ENCODE data around the gene HEYL. TPM values are rescaled to one million over a fixed set of nuclear protein-coding genes. Genes with fewer than 3 reads are reported as not detected.
"Not testable (repeated sequence)": the region's sequence is repeated elsewhere in the genome, so short reads cannot be mapped to it uniquely, and the experiment has no call there.

The HEYL gene
- total and polyA plus RNA-seq, 7 donors: 0.92 to 14.7 (median 2.5) TPM

DNA sequence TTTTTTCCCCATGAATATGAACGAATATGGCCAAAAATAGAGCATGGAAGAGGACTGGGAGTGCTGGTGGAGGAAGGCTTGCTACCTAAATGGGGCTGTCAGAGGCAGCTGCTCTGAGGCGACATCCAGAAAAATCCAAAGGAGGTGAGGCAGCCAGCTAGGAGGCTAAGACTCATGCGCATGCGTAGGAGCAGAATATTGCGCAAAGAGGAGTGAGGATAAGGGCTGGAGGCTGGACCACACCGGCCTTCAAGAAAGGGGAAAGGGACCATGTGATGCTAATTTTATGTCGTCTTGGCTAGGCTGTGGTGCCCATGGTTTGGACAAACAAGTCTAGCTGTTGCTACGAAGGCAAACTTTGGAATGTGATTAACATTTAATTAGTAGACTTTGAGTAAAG lies 30.5 kb downstream of the HEYL start:
- no peak overlapping the region for H3K4me3 ChIP-seq
- 84 to 87% methylated on average over 8 of the region's 8 CpGs for WGBS, 2 donors
- H3K36me3 ChIP-seq: no peaks in the 10 kb centered on the region
- TF ChIP-seq POLR2A (IDR thresholded peaks at IDR 0.05): no peak
- TF ChIP-seq, protein P1, sequence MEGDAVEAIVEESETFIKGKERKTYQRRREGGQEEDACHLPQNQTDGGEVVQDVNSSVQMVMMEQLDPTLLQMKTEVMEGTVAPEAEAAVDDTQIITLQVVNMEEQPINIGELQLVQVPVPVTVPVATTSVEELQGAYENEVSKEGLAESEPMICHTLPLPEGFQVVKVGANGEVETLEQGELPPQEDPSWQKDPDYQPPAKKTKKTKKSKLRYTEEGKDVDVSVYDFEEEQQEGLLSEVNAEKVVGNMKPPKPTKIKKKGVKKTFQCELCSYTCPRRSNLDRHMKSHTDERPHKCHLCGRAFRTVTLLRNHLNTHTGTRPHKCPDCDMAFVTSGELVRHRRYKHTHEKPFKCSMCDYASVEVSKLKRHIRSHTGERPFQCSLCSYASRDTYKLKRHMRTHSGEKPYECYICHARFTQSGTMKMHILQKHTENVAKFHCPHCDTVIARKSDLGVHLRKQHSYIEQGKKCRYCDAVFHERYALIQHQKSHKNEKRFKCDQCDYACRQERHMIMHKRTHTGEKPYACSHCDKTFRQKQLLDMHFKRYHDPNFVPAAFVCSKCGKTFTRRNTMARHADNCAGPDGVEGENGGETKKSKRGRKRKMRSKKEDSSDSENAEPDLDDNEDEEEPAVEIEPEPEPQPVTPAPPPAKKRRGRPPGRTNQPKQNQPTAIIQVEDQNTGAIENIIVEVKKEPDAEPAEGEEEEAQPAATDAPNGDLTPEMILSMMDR (IDR thresholded peaks at IDR 0.05): no peak
- TF ChIP-seq POLR2AphosphoS5 (IDR thresholded peaks at IDR 0.05): no peak
- no peak for TF ChIP-seq EP300 (IDR thresholded peaks at IDR 0.05)
- no peaks in the 10 kb centered on the region for H3K4me1 ChIP-seq
- intact Hi-C loops (cut with DNase I): no loop called here
- peaks cover 0 to 7% (median 0%) of the 10 kb centered on the region in 3 donors for H3K27me3 ChIP-seq
- DNase-seq: no peak
- H3K9me3 ChIP-seq: no peaks in the 10 kb centered on the region
- no peak overlapping the region for H3K27ac ChIP-seq

GRCh38 chr1:39603677-39604076 lies 35.8 kb downstream of the HEYL start:
- WGBS, 2 donors: 69 to 87% methylated on average over 3 of the region's 3 CpGs
- H3K36me3 ChIP-seq; H3K4me1 ChIP-seq; H3K27ac ChIP-seq; DNase-seq; H3K9me3 ChIP-seq; intact Hi-C loops (cut with DNase I); H3K4me3 ChIP-seq: not testable (repeated sequence)
- peaks cover 0 to 11% (median 0%) of the 10 kb centered on the region in 3 donors for H3K27me3 ChIP-seq

GRCh38 chr1:39601667-39602255 lies 37.7 kb downstream of the HEYL start:
- H3K27me3 ChIP-seq: peaks cover 0 to 11% (median 0%) of the 10 kb centered on the region in 3 donors
- H3K4me1 ChIP-seq; H3K9me3 ChIP-seq; H3K36me3 ChIP-seq; intact Hi-C loops (cut with DNase I); DNase-seq; H3K27ac ChIP-seq; H3K4me3 ChIP-seq: not testable (repeated sequence)
- WGBS, 2 donors: 89 to 94% methylated on average over 8 of the region's 8 CpGs

DNA sequence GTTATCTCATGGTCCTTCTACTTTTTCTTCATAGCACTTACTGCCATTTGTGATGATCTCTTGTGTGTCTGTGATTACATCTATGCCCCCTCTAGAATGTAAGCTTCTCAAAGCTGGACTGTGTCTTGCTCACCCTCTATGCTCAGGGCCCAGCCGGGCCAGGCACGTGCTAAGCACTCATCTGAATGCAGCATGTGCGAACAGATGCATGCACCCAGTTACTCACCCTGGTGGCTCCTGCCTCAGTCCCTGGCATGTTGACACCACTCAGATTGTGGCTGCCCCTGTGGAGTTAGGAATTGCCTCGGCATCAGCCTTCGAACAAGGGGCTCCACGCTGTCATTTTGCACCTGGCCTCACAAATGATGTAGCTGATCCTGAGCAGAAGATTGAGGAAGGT lies 43.3 kb downstream of the HEYL start:
- intact Hi-C loops (cut with DNase I): no loop called here
- TF ChIP-seq POLR2AphosphoS5 (IDR thresholded peaks at IDR 0.05): no peak
- TF ChIP-seq, protein P1 (IDR thresholded peaks at IDR 0.05): no peak
- TF ChIP-seq POLR2A (IDR thresholded peaks at IDR 0.05): no peak
- TF ChIP-seq EP300 (IDR thresholded peaks at IDR 0.05): no peak

GRCh38 chr1:39593386-39593785 lies 46.1 kb downstream of the HEYL start:
- Histone ChIP-seq H3K27me3 (no peaks in the 10 kb centered on the region), H3K4me3 (no peak overlapping the region), H3K9me3 (no peaks in the 10 kb centered on the region), H3K27ac (no peak overlapping the region), H3K4me1 (no peaks in the 10 kb centered on the region), H3K36me3 (no peaks in the 10 kb centered on the region)
- no peak for DNase-seq
- TF ChIP-seq, protein P1 (IDR thresholded peaks at IDR 0.05): no peak
- no peak for TF ChIP-seq EP300 (IDR thresholded peaks at IDR 0.05)
- no peak for TF ChIP-seq POLR2A (IDR thresholded peaks at IDR 0.05)
- TF ChIP-seq POLR2AphosphoS5 (IDR thresholded peaks at IDR 0.05): no peak
- intact Hi-C loops (cut with DNase I): no loop called here
- WGBS, 2 donors: 92 to 96% methylated on average over 4 of the region's 4 CpGs

More for the DNA sequence above, 43.3 kb downstream of the HEYL start:
- H3K27ac ChIP-seq: no peak overlapping the region
- H3K4me3 ChIP-seq: no peak overlapping the region
- no peaks in the 10 kb centered on the region for H3K36me3 ChIP-seq
- no peaks in the 10 kb centered on the region for H3K4me1 ChIP-seq
- no peak for DNase-seq
- H3K27me3 ChIP-seq: peaks cover 0 to 11% (median 0%) of the 10 kb centered on the region in 3 donors
- WGBS, 2 donors: 86 to 87% methylated on average over 6 of the region's 6 CpGs
- H3K9me3 ChIP-seq: no peaks in the 10 kb centered on the region

GRCh38 chr1:39592069-39592468 lies 47.4 kb downstream of the HEYL start:
- no peaks in the 10 kb centered on the region for H3K9me3 ChIP-seq
- no peaks in the 10 kb centered on the region for H3K27me3 ChIP-seq
- no peaks in the 10 kb centered on the region for H3K4me1 ChIP-seq
- no peaks in the 10 kb centered on the region for H3K36me3 ChIP-seq
- H3K27ac ChIP-seq: no peak overlapping the region
- 88 to 91% methylated on average over 4 of the region's 4 CpGs for WGBS, 2 donors
- no peak overlapping the region for H3K4me3 ChIP-seq
- intact Hi-C loops (cut with DNase I): no loop called here
- no peak for DNase-seq
- no peak for TF ChIP-seq EP300 (IDR thresholded peaks at IDR 0.05)
- TF ChIP-seq POLR2A (IDR thresholded peaks at IDR 0.05): no peak
- TF ChIP-seq, protein P1 (IDR thresholded peaks at IDR 0.05): no peak
- no peak for TF ChIP-seq POLR2AphosphoS5 (IDR thresholded peaks at IDR 0.05)

Data from sigmoid colon (tissue), 7 donors.